PFSK-1 (cell line): ENCODE results near the gene DLGAP1.

Experiments used
- FOXP2 ChIP-seq: optimal IDR thresholded peaks from 2 replicates; pipeline ENCODE3; 2011; ENCODE audit warnings: borderline replicate concordance, control low read depth, inconsistent platforms; ENCODE audit not compliant: insufficient read depth; ENCODE audit errors: extremely low read length, extremely low read depth
- POLR2AphosphoS5 ChIP-seq: IDR thresholded peaks from 2 replicates; pipeline ENCODE4 v1.6.1; 2012; ENCODE audit warnings: low read depth, mild to moderate bottlenecking, control low read depth, low read length, moderate library complexity
- REST ChIP-seq, 2 experiments: IDR thresholded peaks; 2 replicates each; pipeline versions ENCODE4 v1.6.1 to v1.8.0; 2011 to 2012; ENCODE audit warnings: low read depth in 2 of 2, low read length in 2 of 2, control low read depth in 1 of 2, inconsistent platforms in 1 of 2, mild to moderate bottlenecking in 1 of 2, moderate library complexity in 1 of 2; ENCODE audit not compliant: insufficient read depth in 1 of 2
- SIN3A ChIP-seq: IDR thresholded peaks from 2 replicates; pipeline ENCODE4 v1.6.1; 2012; ENCODE audit warnings: mild to moderate bottlenecking, low read length, moderate library complexity, borderline replicate concordance; ENCODE audit not compliant: insufficient read depth
- TAF1 ChIP-seq: IDR thresholded peaks from 2 replicates; pipeline ENCODE4 v1.6.1; 2012; ENCODE audit warnings: low read length, control low read depth, borderline replicate concordance; ENCODE audit not compliant: insufficient read depth

DLGAP1 gene

DNA sequence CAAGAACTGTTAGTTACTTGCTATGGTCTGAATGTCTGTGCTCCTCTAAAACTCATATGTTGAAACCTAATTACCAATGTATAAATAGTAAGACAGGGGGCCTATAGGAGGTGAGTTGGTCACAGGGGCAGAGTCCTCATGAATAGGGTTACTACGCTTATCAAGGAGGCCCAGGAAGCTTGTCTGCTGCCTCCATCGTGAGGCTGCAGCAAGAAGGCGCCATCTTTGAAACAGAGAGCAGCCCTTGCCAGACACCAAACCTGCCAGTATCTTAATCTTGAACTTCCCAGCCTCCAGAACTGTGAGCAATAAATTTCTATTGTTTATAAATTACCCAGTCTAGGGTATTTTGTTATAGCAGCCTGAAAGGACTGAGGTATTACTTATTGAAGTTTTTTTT, 926.0 kb downstream of the DLGAP1 start:
- TF ChIP-seq POLR2AphosphoS5 (no peak), TAF1 (no peak), REST (IDR thresholded peaks at IDR 0.05; ENCODE audit: insufficient read depth in 1 of 2, low read depth in 2 of 2, low read length in 2 of 2) (no peak), FOXP2 (no peak), SIN3A (no peak)

DNA sequence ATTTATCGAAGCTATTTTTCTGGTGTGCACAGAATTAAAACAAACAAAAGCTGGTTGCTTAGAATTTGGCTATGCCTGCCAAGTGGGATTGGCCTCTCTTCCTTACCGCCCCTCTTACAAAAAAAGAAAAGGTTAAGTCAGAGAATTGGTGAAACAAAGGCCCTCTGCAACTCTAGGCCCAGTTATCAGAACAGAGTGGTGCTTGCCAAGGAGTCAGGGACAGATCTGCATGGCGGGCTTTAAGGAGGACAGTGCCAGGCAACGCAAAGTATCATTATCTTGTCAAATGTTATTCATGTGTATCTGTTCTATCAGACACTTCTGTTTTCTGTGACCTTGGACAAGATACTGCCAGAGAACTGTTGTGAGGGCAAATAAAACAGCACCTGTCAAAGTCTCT, 926.9 kb downstream of the DLGAP1 start:
- no peak for TF ChIP-seq POLR2AphosphoS5
- TF ChIP-seq TAF1, result no peak
- no peak for TF ChIP-seq REST (IDR thresholded peaks at IDR 0.05; ENCODE audit: insufficient read depth in 1 of 2, low read depth in 2 of 2, low read length in 2 of 2)
- TF ChIP-seq FOXP2, result no peak
- TF ChIP-seq SIN3A, result no peak

DNA sequence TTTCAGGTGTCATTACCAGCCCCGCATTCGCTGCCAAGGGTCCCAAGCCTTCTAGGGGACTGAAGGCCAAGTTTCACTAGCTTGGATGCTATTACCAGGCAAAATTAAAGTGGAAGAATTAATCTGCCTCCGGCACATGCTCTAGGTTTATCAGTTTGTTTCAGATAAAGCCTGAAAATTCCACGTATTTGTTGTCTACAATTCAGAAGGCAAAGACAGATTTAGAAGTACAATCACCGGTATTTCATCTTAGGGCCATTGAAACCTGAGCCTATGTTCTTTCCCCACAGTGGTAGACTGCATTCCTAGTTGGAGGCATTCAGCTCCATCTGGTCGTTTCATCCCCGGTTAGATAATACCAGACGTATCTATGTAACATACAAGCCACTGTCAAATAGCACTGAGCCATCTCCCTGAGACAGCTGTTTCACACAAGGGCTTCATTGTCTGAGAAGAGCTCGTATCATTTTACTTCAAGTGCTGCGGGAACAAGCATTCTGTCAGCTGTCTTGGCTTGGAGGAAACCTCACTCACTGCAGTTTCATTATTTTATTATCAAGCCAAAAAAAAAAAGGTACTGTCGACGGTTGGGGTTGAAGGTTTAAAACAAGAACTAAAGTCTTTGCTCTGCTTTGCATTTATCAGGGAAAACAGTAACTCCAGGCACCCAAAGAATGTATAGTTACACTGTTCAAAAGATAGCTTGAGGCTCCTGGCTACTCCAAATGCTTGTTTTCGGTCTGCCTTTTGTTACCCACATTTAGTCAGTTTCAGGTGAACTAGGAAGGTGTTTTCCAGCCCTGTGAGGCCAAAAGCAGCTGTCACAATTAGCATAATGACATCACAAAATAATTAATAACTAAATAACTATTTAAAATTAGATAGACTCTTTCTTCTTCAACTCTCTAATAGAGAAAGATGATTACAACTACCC, 928.4 kb downstream of the DLGAP1 start:
- TF ChIP-seq SIN3A, result no peak
- no peak for TF ChIP-seq TAF1
- TF ChIP-seq POLR2AphosphoS5, result no peak
- TF ChIP-seq FOXP2, result no peak
- TF ChIP-seq REST (IDR thresholded peaks at IDR 0.05; ENCODE audit: insufficient read depth in 1 of 2, low read depth in 2 of 2, low read length in 2 of 2), result no peak

DNA sequence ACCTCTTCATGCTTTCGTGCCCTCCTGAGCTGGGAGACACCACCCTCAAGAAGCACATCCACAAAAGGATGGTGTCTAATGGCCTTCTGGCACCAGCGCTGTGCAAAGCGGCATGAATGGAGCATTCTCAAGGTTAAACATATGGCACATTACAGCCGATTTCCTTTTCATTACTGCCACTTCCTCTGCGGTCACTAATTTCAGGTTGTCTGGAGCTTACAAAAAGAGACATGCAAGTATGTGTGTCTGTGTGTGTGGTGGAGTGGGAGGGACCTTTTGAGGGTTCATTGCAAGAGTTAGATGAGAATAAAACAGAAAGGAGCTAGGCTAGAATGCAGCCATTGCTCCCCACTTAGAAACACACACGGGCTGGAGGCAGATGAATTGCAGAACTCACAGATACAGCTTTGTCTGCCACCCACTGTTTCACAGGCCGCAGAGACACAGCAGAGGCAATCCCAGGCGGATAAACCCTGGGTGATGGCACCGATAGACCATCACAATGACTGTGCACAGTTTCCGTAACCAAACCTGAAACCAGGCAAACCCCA, 929.2 kb downstream of the DLGAP1 start:
- TF ChIP-seq REST (IDR thresholded peaks at IDR 0.05; ENCODE audit: insufficient read depth in 1 of 2, low read depth in 2 of 2, low read length in 2 of 2) (no peak), SIN3A (no peak), POLR2AphosphoS5 (no peak), TAF1 (no peak), FOXP2 (no peak)

DNA sequence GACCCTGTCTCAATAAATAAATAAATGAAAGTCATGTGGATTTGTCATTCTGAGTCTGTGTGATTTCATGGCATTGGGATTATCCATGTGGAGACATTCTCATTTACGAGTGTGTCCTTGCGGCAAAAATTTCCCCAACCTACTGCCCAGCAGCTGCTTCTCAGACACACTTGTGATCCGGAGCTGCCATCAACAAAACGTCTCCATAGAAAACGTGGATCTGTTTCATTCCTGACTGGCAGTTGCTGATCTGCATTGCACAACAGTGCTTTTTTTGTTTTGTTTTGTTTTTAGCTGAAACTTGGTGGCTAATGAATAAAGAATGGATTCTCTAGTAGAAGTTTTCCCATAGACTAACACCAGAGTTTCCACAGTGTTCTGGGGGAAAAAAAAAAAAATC, 930.4 kb downstream of the DLGAP1 start:
- TF ChIP-seq REST (IDR thresholded peaks at IDR 0.05; ENCODE audit: insufficient read depth in 1 of 2, low read depth in 2 of 2, low read length in 2 of 2), result no peak
- no peak for TF ChIP-seq FOXP2
- no peak for TF ChIP-seq SIN3A
- TF ChIP-seq TAF1, result no peak
- no peak for TF ChIP-seq POLR2AphosphoS5
